GM12891 (cell line): ENCODE measurements around the gene RPP21.

Source experiments
- DNase-seq: peaks from one replicate; pipeline ENCODE4 v3.0.0; 2011; ENCODE audit warnings: low spot score; ENCODE audit not compliant: insufficient read length
- FAIRE-seq: peaks from 2 replicates; lab custom pipeline; 2011; peaks lifted over from hg19 to GRCh38; lab: Jason Lieb, UNC
- PAX5 ChIP-seq: IDR thresholded peaks from 2 replicates; pipeline ENCODE4 v1.6.1; 2011; ENCODE audit warnings: low read length, moderate library complexity, mild to moderate bottlenecking; ENCODE audit not compliant: insufficient read depth, severe bottlenecking
- POLR2A ChIP-seq: IDR thresholded peaks from 2 replicates; pipeline ENCODE4 v1.6.1; 2011; ENCODE audit warnings: low read depth, low read length, control low read depth
- POLR2AphosphoS5 ChIP-seq: IDR thresholded peaks from 2 replicates; pipeline ENCODE4 v1.6.1; 2011; ENCODE audit warnings: low read depth, low read length, control low read depth
- POU2F2 ChIP-seq: IDR thresholded peaks from 2 replicates; pipeline ENCODE4 v1.6.1; 2011; ENCODE audit warnings: low read depth, mild to moderate bottlenecking, control low read depth, low read length, moderate library complexity
- SPI1 ChIP-seq: IDR thresholded peaks from 2 replicates; pipeline ENCODE4 v1.6.1; 2011; ENCODE audit warnings: low read depth, low read length, control low read depth
- TAF1 ChIP-seq: IDR thresholded peaks from 2 replicates; pipeline ENCODE4 v1.6.1; 2011; ENCODE audit warnings: low read depth, low read length, control low read depth

Gene RPP21

GRCh38 chr6:30319146-30319835 lies 25.7 kb upstream of the RPP21 start:
- FAIRE-seq (no peak), DNase-seq (no peak)

GRCh38 chr6:30321692-30322388 lies 23.1 kb upstream of the RPP21 start:
- no peak for DNase-seq
- TF ChIP-seq SPI1 (no peak), PAX5 (no peak), POU2F2 (no peak), TAF1 (no peak), POLR2A (no peak), POLR2AphosphoS5 (no peak)
- FAIRE-seq = no peak

More at GRCh38 chr6:30319146-30319835, 25.7 kb upstream of the RPP21 start:
- TF ChIP-seq SPI1 = no peak
- TF ChIP-seq POLR2AphosphoS5 = no peak
- no peak for TF ChIP-seq PAX5
- no peak for TF ChIP-seq POLR2A
- TF ChIP-seq POU2F2 = no peak
- TF ChIP-seq TAF1 = no peak

GRCh38 chr6:30322527-30323501 lies 22.1 kb upstream of the RPP21 start:
- TF ChIP-seq SPI1 = no peak
- TF ChIP-seq POU2F2 = no peak
- FAIRE-seq (no peak), DNase-seq (no peak)

GRCh38 chr6:30323806-30324205 lies 21.1 kb upstream of the RPP21 start:
- DNase-seq = no peak
- TF ChIP-seq SPI1 (no peak), PAX5 (no peak), TAF1 (no peak), POLR2A (no peak), POU2F2 (no peak), POLR2AphosphoS5 (no peak)
- FAIRE-seq = no peak

GRCh38 chr6:30325150-30325872 lies 19.6 kb upstream of the RPP21 start:
- FAIRE-seq (peak; percentile 90), DNase-seq (peak; percentile 57)
- TF ChIP-seq POLR2A (no peak), POU2F2 (0 out of 2 replicates have a peak, but pooled peaks have one; percentile 17)

- TF ChIP-seq TAF1 (0 out of 2 replicates have a peak, but pooled peaks have one; percentile 11), PAX5 (no peak)
- DNase-seq (no peak), FAIRE-seq (no peak)
These were observed 19.0 kb upstream of the RPP21 start for GRCh38 chr6:30325873-30326525.

- TF ChIP-seq SPI1 (no peak), PAX5 (no peak), POLR2A (peak; percentile 33; the same call in 1 of the 2 replicates), POU2F2 (peak; percentile 29; the same call in 1 of the 2 replicates), POLR2AphosphoS5 (peak; percentile 40; the same call in 1 of the 2 replicates), TAF1 (no peak)
- FAIRE-seq (peak; percentile 96), DNase-seq (peak; percentile 79)
These were observed 18.3 kb upstream of the RPP21 start, which contains the start of gene TRIM39 for GRCh38 chr6:30326526-30327231. Gene TRIM39, plus strand, starts transcription at chr6:30326927. Its CDS starts 2,391 bp downstream, at chr6:30329318.

GRCh38 chr6:30327232-30327746 lies 17.7 kb upstream of the RPP21 start:
- no peak for TF ChIP-seq SPI1
- TF ChIP-seq POU2F2 = no peak
- TF ChIP-seq POLR2A = no peak
- TF ChIP-seq TAF1 = no peak
- TF ChIP-seq PAX5 = no peak
- TF ChIP-seq POLR2AphosphoS5 = no peak
- DNase-seq (no peak), FAIRE-seq (no peak)
